Measurements from ENCODE around the gene KRTAP10-4. TPM values are rescaled to one million over a fixed set of nuclear protein-coding genes. Genes with fewer than 3 reads are reported as not detected.

Gene KRTAP10-4
- total and polyA plus RNA-seq, 4 donors, result not detected

- TF ChIP-seq EGR1 (IDR thresholded peaks at IDR 0.05; ENCODE audit: low read depth in 2 of 2) (no peak), HNF4A (conservative IDR thresholded peaks at IDR 0.05) (no peak)
Measured at GRCh38 chr21:44558695-44559094, 14.8 kb upstream of the KRTAP10-4 start, which contains the start of gene KRTAP10-3 (continued).

GRCh38 chr21:44564099-44564498, 9.4 kb upstream of the KRTAP10-4 start:
- no peak for DNase-seq (ENCODE audit: low spot score)
- H3K4me3 ChIP-seq (ENCODE audit: low read depth in 1 of 3, low read length in 3 of 3), result no peak overlapping the region
- H3K9me3 ChIP-seq (ENCODE audit: control insufficient read depth in 4 of 4, low read length in 3 of 4), result no peaks in the 10 kb centered on the region
- no peaks in the 10 kb centered on the region for H3K4me1 ChIP-seq (ENCODE audit: control insufficient read depth in 4 of 4, insufficient read depth in 4 of 4, low read length in 3 of 4)
- TF ChIP-seq JUND (IDR thresholded peaks at IDR 0.05), result no peak
- WGBS, result 97% methylated on average over 1 of the region's 1 CpG
- H3K27me3 ChIP-seq (ENCODE audit: control insufficient read depth in 4 of 4, insufficient read depth in 4 of 4, low read length in 3 of 4), result no peaks in the 10 kb centered on the region
- no peak overlapping the region for H3K27ac ChIP-seq (ENCODE audit: low read depth in 1 of 2, low read length in 2 of 2)
- no peak overlapping the region for H3K9ac ChIP-seq (ENCODE audit: low read depth in 1 of 2, low read length in 2 of 2)
- no peaks in the 10 kb centered on the region for H3K36me3 ChIP-seq (ENCODE audit: control insufficient read depth in 4 of 4, insufficient read depth in 3 of 4, low read depth in 1 of 4, low read length in 3 of 4)

GRCh38 chr21:44564886-44565598, 8.5 kb upstream of the KRTAP10-4 start:
- no peaks in the 10 kb centered on the region for H3K9me3 ChIP-seq (ENCODE audit: control insufficient read depth in 4 of 4, low read length in 3 of 4)
- no peak overlapping the region for H3K4me3 ChIP-seq (ENCODE audit: low read depth in 1 of 3, low read length in 3 of 3)
- no peaks in the 10 kb centered on the region for H3K4me1 ChIP-seq (ENCODE audit: control insufficient read depth in 4 of 4, insufficient read depth in 4 of 4, low read length in 3 of 4)
- no peak overlapping the region for H3K9ac ChIP-seq (ENCODE audit: low read depth in 1 of 2, low read length in 2 of 2)
- no peaks in the 10 kb centered on the region for H3K27me3 ChIP-seq (ENCODE audit: control insufficient read depth in 4 of 4, insufficient read depth in 4 of 4, low read length in 3 of 4)
- TF ChIP-seq RXRA (IDR thresholded peaks at IDR 0.05), result no peak
- no peak for TF ChIP-seq HNF4A (conservative IDR thresholded peaks at IDR 0.05)
- TF ChIP-seq SP1 (IDR thresholded peaks at IDR 0.05), result no peak
- TF ChIP-seq ZBTB33 (IDR thresholded peaks at IDR 0.05), result no peak
- no peak for TF ChIP-seq MAX (IDR thresholded peaks at IDR 0.05)
- TF ChIP-seq RAD21 (IDR thresholded peaks at IDR 0.05), result no peak
- TF ChIP-seq EGR1 (IDR thresholded peaks at IDR 0.05; ENCODE audit: low read depth in 2 of 2), result no peak
- TF ChIP-seq NR2F2 (IDR thresholded peaks at IDR 0.05), result no peak
- no peak for TF ChIP-seq CTCF (IDR thresholded peaks at IDR 0.05; ENCODE audit: low read depth, low read length, missing input control)
- TF ChIP-seq GABPA (IDR thresholded peaks at IDR 0.05 in 1 of 2, conservative IDR thresholded peaks at IDR 0.05 in 1 of 2), result no peak
- no peak for TF ChIP-seq HNF4G (IDR thresholded peaks at IDR 0.05)
- TF ChIP-seq JUND (IDR thresholded peaks at IDR 0.05), result no peak
- no peak for TF ChIP-seq REST (IDR thresholded peaks at IDR 0.05)
- TF ChIP-seq FOXA2 (IDR thresholded peaks at IDR 0.05), result no peak
- TF ChIP-seq ATF3 (IDR thresholded peaks at IDR 0.05), result no peak
- no peak for TF ChIP-seq TAF1 (conservative IDR thresholded peaks at IDR 0.05)
- WGBS, result 32% methylated on average over 1 of the region's 1 CpG
- DNase-seq (ENCODE audit: low spot score), result no peak
- H3K27ac ChIP-seq (ENCODE audit: low read depth in 1 of 2, low read length in 2 of 2), result no peak overlapping the region
- H3K36me3 ChIP-seq (ENCODE audit: control insufficient read depth in 4 of 4, insufficient read depth in 3 of 4, low read depth in 1 of 4, low read length in 3 of 4), result no peaks in the 10 kb centered on the region
